Measurements from ENCODE around the gene SUN2. TPM values are rescaled to one million over a fixed set of nuclear protein-coding genes. Genes with fewer than 3 reads are reported as not detected.
A peak's percentile ranks its signal among the peaks of the same experiment; 100 is the strongest.

SUN2 gene
- total RNA-seq, 1 experiment from 2014 or later = 104 TPM

GRCh38 chr22:38745676-38746460 lies 9.9 kb downstream of the SUN2 start:
- no TSS peak for BruUV-seq (replicated peaks)
- Histone ChIP-seq H3K4me3 (ENCODE audit: low read depth, low read length, poor library complexity, severe bottlenecking) (no peak overlapping the region), H3K36me3 (ENCODE audit: insufficient read depth, low read length, poor library complexity, severe bottlenecking) (peaks cover 98% of the 10 kb centered on the region), H3K4me1 (ENCODE audit: insufficient read depth, low read length, poor library complexity, severe bottlenecking) (no peaks in the 10 kb centered on the region), H3K27me3 (replicated peaks; ENCODE audit: insufficient read depth, low read depth, low read length, poor library complexity) (no peaks in the 10 kb centered on the region), H3K27ac (ENCODE audit: low read depth, low read length, poor library complexity, severe bottlenecking) (peak overlapping the region; percentile 37), H3K9me3 (ENCODE audit: low read depth, low read length, poor library complexity, severe bottlenecking) (no peaks in the 10 kb centered on the region)
- ChIA-PET POLR2A (ENCODE audit: low non-redundant PET) (interaction anchor here (0.6 kb wide), 1 partner anchor 1505 kb away, joined by 7 read pairs; no protein-coding TSS in a partner anchor), CTCF (no interaction called here)
- DNase-seq (ENCODE audit: low spot score) = no peak
- intact Hi-C loops (cut with micrococcal nuclease; ENCODE audit: unreplicated experiment) = no loop called here
- TF ChIP-seq CTCF (conservative IDR thresholded peaks at IDR 0.05; ENCODE audit: low read depth, low read length) = no peak
- no peak for TF ChIP-seq EZH2 (IDR thresholded peaks at IDR 0.05; ENCODE audit: borderline replicate concordance, low read depth, low read length, poor library complexity, severe bottlenecking)

- no peaks in the 10 kb centered on the region for H3K9me3 ChIP-seq (ENCODE audit: low read depth, low read length, poor library complexity, severe bottlenecking)
- H3K27ac ChIP-seq (ENCODE audit: low read depth, low read length, poor library complexity, severe bottlenecking) = no peak overlapping the region
- no peaks in the 10 kb centered on the region for H3K27me3 ChIP-seq (replicated peaks; ENCODE audit: insufficient read depth, low read depth, low read length, poor library complexity)
- intact Hi-C loops (cut with micrococcal nuclease; ENCODE audit: unreplicated experiment) = no loop called here
- no peak for DNase-seq (ENCODE audit: low spot score)
- CTCF ChIA-PET = no interaction called here
- H3K36me3 ChIP-seq (ENCODE audit: insufficient read depth, low read length, poor library complexity, severe bottlenecking) = peaks cover 98% of the 10 kb centered on the region
- POLR2A ChIA-PET (ENCODE audit: low non-redundant PET) = no interaction called here
- no peak for TF ChIP-seq CTCF (conservative IDR thresholded peaks at IDR 0.05; ENCODE audit: low read depth, low read length)
- no peak for TF ChIP-seq EZH2 (IDR thresholded peaks at IDR 0.05; ENCODE audit: borderline replicate concordance, low read depth, low read length, poor library complexity, severe bottlenecking)
- no TSS peak for BruUV-seq (replicated peaks)
- no peaks in the 10 kb centered on the region for H3K4me1 ChIP-seq (ENCODE audit: insufficient read depth, low read length, poor library complexity, severe bottlenecking)
- no peak overlapping the region for H3K4me3 ChIP-seq (ENCODE audit: low read depth, low read length, poor library complexity, severe bottlenecking)
Measured at GRCh38 chr22:38744981-38745380, 10.8 kb downstream of the SUN2 start.

GRCh38 chr22:38742176-38742942 lies 13.4 kb downstream of the SUN2 start:
- CTCF ChIA-PET = interaction anchor here (0.6 to 0.7 kb wide), 3 partner anchors 8 to 1952 kb away, joined by 3 read pairs; no protein-coding TSS in a partner anchor
- Histone ChIP-seq H3K4me1 (ENCODE audit: insufficient read depth, low read length, poor library complexity, severe bottlenecking) (no peaks in the 10 kb centered on the region), H3K36me3 (ENCODE audit: insufficient read depth, low read length, poor library complexity, severe bottlenecking) (peaks cover 99% of the 10 kb centered on the region), H3K27ac (ENCODE audit: low read depth, low read length, poor library complexity, severe bottlenecking) (no peak overlapping the region), H3K27me3 (replicated peaks; ENCODE audit: insufficient read depth, low read depth, low read length, poor library complexity) (no peaks in the 10 kb centered on the region), H3K9me3 (ENCODE audit: low read depth, low read length, poor library complexity, severe bottlenecking) (no peaks in the 10 kb centered on the region), H3K4me3 (ENCODE audit: low read depth, low read length, poor library complexity, severe bottlenecking) (no peak overlapping the region)
- TF ChIP-seq EZH2 (IDR thresholded peaks at IDR 0.05; ENCODE audit: borderline replicate concordance, low read depth, low read length, poor library complexity, severe bottlenecking) (no peak), CTCF (conservative IDR thresholded peaks at IDR 0.05; ENCODE audit: low read depth, low read length) (no peak)
- POLR2A ChIA-PET (ENCODE audit: low non-redundant PET) = no interaction called here
- TSS peak; percentile 13 for BruUV-seq (replicated peaks)
- intact Hi-C loops (cut with micrococcal nuclease; ENCODE audit: unreplicated experiment) = no loop called here
- no peak for DNase-seq (ENCODE audit: low spot score)
